ENCODE data around the gene SLC25A42. TPM values are rescaled to one million over a fixed set of nuclear protein-coding genes. Genes with fewer than 3 reads are reported as not detected.
A peak's percentile ranks its signal among the peaks of the same experiment; 100 is the strongest.
"Not testable (repeated sequence)": the region's sequence is repeated elsewhere in the genome, so short reads cannot be mapped to it uniquely, and the experiment has no call there.

Gene SLC25A42
- total and polyA plus RNA-seq, 3 experiments from 2014 or later = 10.4 to 19.3 (median 11.3) TPM

DNA sequence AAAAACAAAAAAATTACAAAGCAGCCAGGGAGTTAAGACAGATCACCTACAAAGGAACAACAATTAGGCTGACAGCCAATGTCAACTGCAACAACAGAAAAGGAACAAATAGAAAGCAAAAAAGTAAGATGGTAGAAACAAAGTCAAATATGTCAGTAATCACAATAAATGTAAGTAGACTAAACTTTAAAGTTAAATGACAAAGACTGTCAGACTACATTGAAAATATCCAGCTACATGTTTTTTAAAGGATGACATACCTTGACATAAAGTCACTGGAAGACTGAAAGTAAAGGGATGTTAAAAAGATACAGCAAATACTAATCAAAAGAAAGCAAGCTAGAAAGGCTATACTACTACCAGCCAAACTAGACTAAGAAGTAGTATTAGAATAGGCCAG is 59.6 kb downstream of the SLC25A42 start:
- peaks cover 0 to 4% (median 4%) of the 10 kb centered on the region in 5 donors for H3K9me3 Mint-ChIP-seq
- H3K36me3 Mint-ChIP-seq = peaks cover 15 to 33% (median 18%) of the 10 kb centered on the region in 3 donors

GRCh38 chr19:19126102-19126501 is 62.3 kb downstream of the SLC25A42 start:
- Mint-ChIP-seq H3K27ac (no peak overlapping the region), H3K9me3 (peaks cover 0 to 4% (median 4%) of the 10 kb centered on the region in 5 donors), H3K4me1 (no peaks in the 10 kb centered on the region), H3K4me3 (no peak overlapping the region), H3K36me3 (peaks cover 15 to 28% (median 18%) of the 10 kb centered on the region in 3 donors), H3K27me3 (no peaks in the 10 kb centered on the region)
- Histone ChIP-seq H3K36me3 (ENCODE audit: insufficient read depth, low read length) (no peaks in the 10 kb centered on the region), H3K27ac (ENCODE audit: low read depth, low read length) (no peak overlapping the region), H3K27me3 (ENCODE audit: insufficient read depth, low read length, poor library complexity, severe bottlenecking) (no peaks in the 10 kb centered on the region), H3K4me1 (ENCODE audit: insufficient read depth, low read length) (no peaks in the 10 kb centered on the region), H3K4me3 (ENCODE audit: low read length) (no peak overlapping the region), H3K9me3 (ENCODE audit: low read length) (no peaks in the 10 kb centered on the region)
- no peak for DNase-seq
- CTCF ChIA-PET = no interaction called here
- POLR2A ChIA-PET = no interaction called here

More for the DNA sequence above, 59.6 kb downstream of the SLC25A42 start:
- Mint-ChIP-seq H3K4me1 (no peaks in the 10 kb centered on the region), H3K4me3 (no peak overlapping the region), H3K27me3 (no peaks in the 10 kb centered on the region), H3K27ac (no peak overlapping the region)
- no peaks in the 10 kb centered on the region for H3K36me3 ChIP-seq (ENCODE audit: insufficient read depth, low read length)
- H3K27ac ChIP-seq (ENCODE audit: low read depth, low read length) = no peak overlapping the region
- no peaks in the 10 kb centered on the region for H3K9me3 ChIP-seq (ENCODE audit: low read length)
- CTCF ChIA-PET = no interaction called here
- H3K4me1 ChIP-seq (ENCODE audit: insufficient read depth, low read length) = no peaks in the 10 kb centered on the region
- no peak overlapping the region for H3K4me3 ChIP-seq (ENCODE audit: low read length)
- DNase-seq = no peak
- H3K27me3 ChIP-seq (ENCODE audit: insufficient read depth, low read length, poor library complexity, severe bottlenecking) = no peaks in the 10 kb centered on the region
- POLR2A ChIA-PET = interaction anchor here (0.7 kb wide), 1 partner anchor 492 kb away, joined by 5 read pairs; no protein-coding TSS in a partner anchor

- no peaks in the 10 kb centered on the region for H3K27me3 ChIP-seq (ENCODE audit: insufficient read depth, low read length, poor library complexity, severe bottlenecking)
- H3K9me3 ChIP-seq (ENCODE audit: low read length) = no peaks in the 10 kb centered on the region
- peaks cover 0 to 1% of the 10 kb centered on the region in 2 donors for H3K27me3 Mint-ChIP-seq
- no peak overlapping the region for H3K4me3 Mint-ChIP-seq
- POLR2A ChIA-PET = no interaction called here
- no peak overlapping the region for H3K27ac Mint-ChIP-seq
- H3K4me1 ChIP-seq (ENCODE audit: insufficient read depth, low read length) = peaks cover 6% of the 10 kb centered on the region
- H3K27ac ChIP-seq (ENCODE audit: low read depth, low read length) = no peak overlapping the region
- H3K9me3 Mint-ChIP-seq = peaks cover 0 to 6% (median 4%) of the 10 kb centered on the region in 5 donors
- H3K4me3 ChIP-seq (ENCODE audit: low read length) = no peak overlapping the region
- CTCF ChIA-PET = no interaction called here
- H3K36me3 ChIP-seq (ENCODE audit: insufficient read depth, low read length) = no peaks in the 10 kb centered on the region
- no peak for DNase-seq
- peaks cover 2 to 11% (median 7%) of the 10 kb centered on the region in 3 donors for H3K4me1 Mint-ChIP-seq
- peaks cover 6 to 15% (median 12%) of the 10 kb centered on the region in 3 donors for H3K36me3 Mint-ChIP-seq
These were observed 68.2 kb downstream of the SLC25A42 start for GRCh38 chr19:19131989-19132388.

GRCh38 chr19:19132912-19133311 is 69.1 kb downstream of the SLC25A42 start:
- Histone ChIP-seq H3K9me3 (ENCODE audit: low read length) (no peaks in the 10 kb centered on the region), H3K4me1 (ENCODE audit: insufficient read depth, low read length) (peaks cover 13% of the 10 kb centered on the region), H3K27me3 (ENCODE audit: insufficient read depth, low read length, poor library complexity, severe bottlenecking) (no peaks in the 10 kb centered on the region), H3K27ac (ENCODE audit: low read depth, low read length) (no peak overlapping the region), H3K4me3 (ENCODE audit: low read length) (no peak overlapping the region), H3K36me3 (ENCODE audit: insufficient read depth, low read length) (no peaks in the 10 kb centered on the region)
- Mint-ChIP-seq H3K4me3 (no peak overlapping the region), H3K9me3 (peaks cover 0 to 6% (median 4%) of the 10 kb centered on the region in 5 donors), H3K27ac (peak overlapping the region in 1 of 8 donors; percentile 84), H3K27me3 (peaks cover 0 to 1% of the 10 kb centered on the region in 2 donors), H3K4me1 (peaks cover 10 to 20% (median 15%) of the 10 kb centered on the region in 3 donors), H3K36me3 (peaks cover 5 to 14% (median 10%) of the 10 kb centered on the region in 3 donors)
- POLR2A ChIA-PET = no interaction called here
- CTCF ChIA-PET = no interaction called here
- DNase-seq = no peak

DNA sequence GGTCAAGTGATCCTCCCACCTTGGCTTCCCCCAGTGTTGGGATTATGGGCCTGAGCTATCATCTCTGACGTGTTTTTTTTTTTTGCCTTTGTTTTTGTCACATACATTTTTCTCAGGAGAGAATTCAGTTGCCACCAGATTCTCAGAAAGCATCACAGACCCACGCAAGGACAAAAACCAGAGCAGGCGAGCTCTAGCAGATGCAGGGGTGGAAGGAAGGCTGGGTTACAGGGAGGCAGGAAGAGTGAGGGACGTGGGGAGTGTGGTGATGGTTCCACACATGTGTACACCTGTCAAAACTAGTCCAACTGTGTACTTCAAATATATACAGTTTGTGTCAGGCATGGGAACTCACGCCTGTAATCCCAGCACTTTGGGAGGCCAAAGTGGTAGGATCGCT is 70.2 kb downstream of the SLC25A42 start:
- Mint-ChIP-seq H3K27me3 (peaks cover 0 to 1% of the 10 kb centered on the region in 2 donors), H3K27ac (no peak overlapping the region), H3K4me3 (no peak overlapping the region), H3K4me1 (peaks cover 20 to 31% (median 25%) of the 10 kb centered on the region in 3 donors), H3K36me3 (peaks cover 4 to 11% (median 8%) of the 10 kb centered on the region in 3 donors), H3K9me3 (peaks cover 0 to 6% (median 4%) of the 10 kb centered on the region in 5 donors)
- Histone ChIP-seq H3K36me3 (ENCODE audit: insufficient read depth, low read length) (no peaks in the 10 kb centered on the region), H3K4me3 (ENCODE audit: low read length) (no peak overlapping the region), H3K9me3 (ENCODE audit: low read length) (no peaks in the 10 kb centered on the region), H3K4me1 (ENCODE audit: insufficient read depth, low read length) (peaks cover 21% of the 10 kb centered on the region), H3K27me3 (ENCODE audit: insufficient read depth, low read length, poor library complexity, severe bottlenecking) (no peaks in the 10 kb centered on the region), H3K27ac (ENCODE audit: low read depth, low read length) (no peak overlapping the region)
- POLR2A ChIA-PET = no interaction called here
- CTCF ChIA-PET = no interaction called here
- DNase-seq = no peak

GRCh38 chr19:19134687-19135158 is 70.9 kb downstream of the SLC25A42 start:
- H3K36me3 ChIP-seq (ENCODE audit: insufficient read depth, low read length) = no peaks in the 10 kb centered on the region
- DNase-seq = peak in 2 of 5 donors; percentile 15 to 45
- H3K9me3 ChIP-seq (ENCODE audit: low read length) = no peaks in the 10 kb centered on the region
- peak overlapping the region in 1 of 7 donors; percentile 48 for H3K4me3 Mint-ChIP-seq
- peaks cover 0 to 1% of the 10 kb centered on the region in 2 donors for H3K27me3 Mint-ChIP-seq
- peaks cover 0 to 6% (median 4%) of the 10 kb centered on the region in 5 donors for H3K9me3 Mint-ChIP-seq
- H3K27ac ChIP-seq (ENCODE audit: low read depth, low read length) = peak overlapping the region; percentile 9
- ChIA-PET CTCF (interaction anchor here (1.6 kb wide), 1 partner anchor 11 kb away, joined by 7 read pairs; no protein-coding TSS in a partner anchor), POLR2A (no interaction called here)
- H3K36me3 Mint-ChIP-seq = peaks cover 4 to 8% (median 8%) of the 10 kb centered on the region in 3 donors
- H3K4me3 ChIP-seq (ENCODE audit: low read length) = no peak overlapping the region
- no peak overlapping the region for H3K27ac Mint-ChIP-seq
- peaks cover 22% of the 10 kb centered on the region for H3K4me1 ChIP-seq (ENCODE audit: insufficient read depth, low read length)
- H3K27me3 ChIP-seq (ENCODE audit: insufficient read depth, low read length, poor library complexity, severe bottlenecking) = no peaks in the 10 kb centered on the region
- peaks cover 26 to 38% (median 27%) of the 10 kb centered on the region in 3 donors for H3K4me1 Mint-ChIP-seq

GRCh38 chr19:19135713-19136112 is 71.9 kb downstream of the SLC25A42 start:
- H3K4me3 ChIP-seq (ENCODE audit: low read length); H3K27me3 ChIP-seq (ENCODE audit: insufficient read depth, low read length, poor library complexity, severe bottlenecking); H3K27ac Mint-ChIP-seq; H3K27ac ChIP-seq (ENCODE audit: low read depth, low read length); DNase-seq; H3K9me3 Mint-ChIP-seq; H3K9me3 ChIP-seq (ENCODE audit: low read length); H3K36me3 ChIP-seq (ENCODE audit: insufficient read depth, low read length); H3K4me3 Mint-ChIP-seq; POLR2A ChIA-PET; H3K27me3 Mint-ChIP-seq; H3K36me3 Mint-ChIP-seq: not testable (repeated sequence)
- peaks cover 27 to 38% (median 29%) of the 10 kb centered on the region in 3 donors for H3K4me1 Mint-ChIP-seq
- CTCF ChIA-PET = interaction anchor here (1.4 to 1.6 kb wide), 3 partner anchors 10 to 67 kb away, joined by 3 to 7 read pairs (median 4); no protein-coding TSS in a partner anchor
- peaks cover 22% of the 10 kb centered on the region for H3K4me1 ChIP-seq (ENCODE audit: insufficient read depth, low read length)

- Mint-ChIP-seq H3K4me1 (peaks cover 27 to 38% (median 29%) of the 10 kb centered on the region in 3 donors), H3K27ac (peak overlapping the region in 6 of 8 donors; percentile 90 to 99 (median 97)), H3K36me3 (peaks cover 0 to 2% (median 0%) of the 10 kb centered on the region in 3 donors), H3K9me3 (no peaks in the 10 kb centered on the region), H3K4me3 (peak overlapping the region; percentile 86 to 98 (median 98)), H3K27me3 (no peaks in the 10 kb centered on the region)
- Histone ChIP-seq H3K36me3 (ENCODE audit: insufficient read depth, low read length) (no peaks in the 10 kb centered on the region), H3K4me3 (ENCODE audit: low read length) (peak overlapping the region; percentile 94), H3K4me1 (ENCODE audit: insufficient read depth, low read length) (peaks cover 22% of the 10 kb centered on the region), H3K9me3 (ENCODE audit: low read length) (no peaks in the 10 kb centered on the region), H3K27me3 (ENCODE audit: insufficient read depth, low read length, poor library complexity, severe bottlenecking) (no peaks in the 10 kb centered on the region), H3K27ac (ENCODE audit: low read depth, low read length) (peak overlapping the region; percentile 83)
- ChIA-PET POLR2A (no interaction called here), CTCF (interaction anchor here (1.5 kb wide), 1 partner anchor 69 kb away, joined by 3 read pairs; no protein-coding TSS in a partner anchor)
- DNase-seq = no peak
These were observed 73.8 kb downstream of the SLC25A42 start for GRCh38 chr19:19137556-19138108.
